HepG2 (cell line): ENCODE results near the gene SLC2A13. TPM values are rescaled to one million over a fixed set of nuclear protein-coding genes. Genes with fewer than 3 reads are reported as not detected.

ENCODE experiments used
- ATAC-seq: fragments of 200-7000 bp; cut with Tn5 transposase; 3 replicates; pipeline ENCODE4 v1.9.1; 2020; ENCODE audit warnings: mild to moderate bottlenecking, moderate library complexity
- BruUV-seq: library from RNA; stranded (reverse); fragments of 400-500 nt; replicated peaks from 2 replicates; lab custom pipeline; 2021; lab: Mats Ljungman, UMichigan
- CTCF ChIA-PET: fragments of 300-600 bp; formaldehyde crosslinking; extraction: SDS; loops from one replicate; lab custom pipeline; 2021; ENCODE audit warnings: low total read pairs, inconsistent platforms, low intra/inter-chr PET ratio; lab: Yijun Ruan, JAX
- POLR2A ChIA-PET: fragments of 350-600 bp; sonication (Branson Sonifier 250); formaldehyde crosslinking; loops from one replicate; lab custom pipeline; 2020; ENCODE audit warnings: antibody characterized with exemption, inconsistent platforms; lab: Yijun Ruan, JAX
- DNase-seq: peaks from one replicate; pipeline ENCODE4 v3.0.0-alpha.2; 2015; ENCODE audit warnings: low spot score
- FAIRE-seq: peaks from 3 replicates; lab custom pipeline; 2011; peaks lifted over from hg19 to GRCh38; lab: Jason Lieb, UNC
- H2AFZ ChIP-seq: one replicate; pipeline ENCODE4 v1.6.1; 2011; ENCODE audit warnings: low read length, inconsistent platforms
- H3K27ac ChIP-seq: fragments of 300-600 bp; 3 replicates; pipeline ENCODE4 v1.8.0; 2011; ENCODE audit warnings: mixed run types, mild to moderate bottlenecking, mixed read lengths, low read length, inconsistent platforms; ENCODE audit not compliant: insufficient read depth; ENCODE audit errors: extremely low read length
- H3K27me3 ChIP-seq, 2 experiments: fragments of 200-600 bp in 1 of 2; 2 replicates in 1 of 2; 3 replicates in 1 of 2; pipeline versions ENCODE4 v1.6.0 to v1.8.0; 2011; ENCODE audit warnings: low read length in 2 of 2, mild to moderate bottlenecking in 2 of 2, moderate library complexity in 2 of 2, inconsistent platforms in 1 of 2; ENCODE audit not compliant: insufficient read depth in 2 of 2, control insufficient read depth in 1 of 2
- H3K36me3 ChIP-seq, 2 experiments: fragments of 200-600 bp in 1 of 2; replicated peaks in 1 of 2; 2 replicates in 1 of 2; 3 replicates in 1 of 2; pipeline versions ENCODE4 v1.5.1 to v1.8.0; 2011; ENCODE audit warnings: low read length in 2 of 2, inconsistent platforms in 1 of 2; ENCODE audit not compliant: insufficient read depth in 2 of 2, control insufficient read depth in 1 of 2
- H3K4me1 ChIP-seq: 2 replicates; pipeline ENCODE4 v1.5.1; 2012; ENCODE audit warnings: low read length, inconsistent platforms; ENCODE audit not compliant: insufficient read depth
- H3K4me2 ChIP-seq: 2 replicates; pipeline ENCODE4 v1.6.0; 2011; ENCODE audit warnings: low read depth, low read length, inconsistent platforms
- H3K4me3 ChIP-seq, 3 experiments: fragments of 200-600 bp in 1 of 3; sonication (generic), shearing (Covaris generic) in 1 of 3; replicated peaks in 1 of 3; 2 replicates each; pipeline ENCODE4 v1.5.1; 2011 to 2016; ENCODE audit warnings: low read length in 3 of 3, inconsistent platforms in 2 of 3, low read depth in 2 of 3, mild to moderate bottlenecking in 2 of 3, control low read depth in 1 of 3, mixed read lengths in 1 of 3; ENCODE audit not compliant: insufficient read depth in 1 of 3
- H3K79me2 ChIP-seq: one replicate; pipeline ENCODE4 v1.6.1; 2011; ENCODE audit warnings: low read length, inconsistent platforms; ENCODE audit not compliant: insufficient read depth
- H3K9ac ChIP-seq: 2 replicates; pipeline ENCODE4 v1.6.0; 2011; ENCODE audit warnings: mild to moderate bottlenecking, low read depth, low read length, inconsistent platforms; ENCODE audit not compliant: insufficient read depth
- H3K9me3 ChIP-seq: 2 replicates; pipeline ENCODE4 v1.5.1; 2012; ENCODE audit warnings: mild to moderate bottlenecking, low read length
- H4K20me1 ChIP-seq: 2 replicates; pipeline ENCODE4 v1.6.0; 2011; ENCODE audit warnings: inconsistent platforms, mild to moderate bottlenecking, low read length, moderate library complexity; ENCODE audit not compliant: insufficient read depth
- ATF2 ChIP-seq: sonication (generic); formaldehyde crosslinking; IDR thresholded peaks from 2 replicates; pipeline ENCODE4 v1.4.0; 2020; ENCODE audit warnings: missing genetic modification reagents
- BCL6 ChIP-seq: IDR thresholded peaks from 2 replicates; pipeline ENCODE4 v1.6.1; 2016; ENCODE audit warnings: missing genetic modification reagents, missing compliant biosample characterization
- KIAA2018 ChIP-seq: sonication (generic); formaldehyde crosslinking; IDR thresholded peaks from 2 replicates; pipeline ENCODE4 v1.5.0; 2020; ENCODE audit warnings: mild to moderate bottlenecking, missing genetic modification reagents, borderline replicate concordance
- PHF21A ChIP-seq: sonication (generic); formaldehyde crosslinking; IDR thresholded peaks from 2 replicates; pipeline ENCODE4 v1.5.0; 2020; ENCODE audit warnings: mild to moderate bottlenecking, missing genetic modification reagents
- WGBS: methylation state at CpG from one replicate; pipeline ENCODE4 v1.1.6; 2017; ENCODE audit warnings: low lambda C conversion rate; 5-methylcytosine and 5-hydroxymethylcytosine counted together
- in situ Hi-C: cut with HindIII; loops from 2 replicates; pipeline ENCODE4 v1.10.0; 2017; ENCODE audit warnings: low pct_unique_long_range_greater_than_20kb; ENCODE audit not compliant: extremely low pct_ligation_motif_present
- intact Hi-C: fragments of 100-400 bp; cut with micrococcal nuclease; formaldehyde crosslinking; loops from one replicate; pipeline ENCODE4 v1.10.0; 2022; ENCODE audit not compliant: unreplicated experiment
- polyA plus RNA-seq, 8 experiments: library from polyadenylated mRNA; depleted of rRNA in 3 of 8; stranded (reverse) in 7 of 8; unstranded in 1 of 8; fragments of >200 nt; fragmentation: Illumina TruSeq in 4 of 8; extraction: Trizol in 4 of 8; gene quantifications; 2 replicates each; pipeline versions ENCODE4 v1.2.1 to v1.2.3, GENCODE V29; 2011 to 2016; ENCODE audit warnings: low read depth in 4 of 8, missing spikeins in 1 of 8, mixed read lengths in 1 of 8; ENCODE audit not compliant: insufficient read depth in 1 of 8
- total RNA-seq, 5 experiments: library from RNA; depleted of rRNA; stranded (reverse); fragments of >200 nt; fragmentation: Illumina TruSeq; extraction: Trizol; gene quantifications; 2 replicates each; pipeline ENCODE4 v1.2.3, GENCODE V29; 2016; ENCODE audit warnings: low read depth in 1 of 5

SLC2A13 gene
- total and polyA plus RNA-seq, 2 of the 13 experiments (the other 11 are each of a cell fraction or from before 2014, with no cell fraction given), result 5.5 to 6.0 TPM

DNA sequence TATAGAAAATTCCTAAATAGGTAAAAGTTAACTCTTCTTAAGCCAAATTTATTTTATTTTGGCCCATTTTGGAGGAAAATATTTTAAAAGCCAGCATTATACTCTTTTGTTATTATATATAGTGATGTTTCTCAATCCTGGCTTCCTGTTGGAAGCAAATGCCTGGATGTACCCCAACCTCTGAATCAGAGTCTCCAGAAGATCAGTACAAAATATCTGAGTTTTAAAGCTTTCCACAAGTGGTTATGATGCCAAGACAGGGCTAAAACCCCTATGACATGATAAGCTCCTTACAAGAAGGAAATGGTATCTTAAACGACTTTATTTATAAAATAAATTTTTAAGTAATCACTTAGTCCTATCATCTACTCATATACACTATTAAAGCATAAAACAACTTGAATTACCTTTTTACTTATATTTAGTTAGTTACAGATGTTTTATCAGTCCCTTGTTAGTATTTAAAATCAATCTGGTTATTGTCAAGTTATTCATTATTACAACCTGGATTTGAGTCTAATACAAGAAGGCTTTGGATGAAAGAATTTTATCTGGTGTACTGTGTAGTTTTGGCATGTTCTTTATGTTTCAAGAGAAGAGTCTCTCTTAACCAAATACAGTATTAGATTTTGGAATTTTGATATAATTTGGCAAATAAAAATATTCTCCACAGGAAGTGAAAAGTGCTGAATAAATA is 238.1 kb downstream of the SLC2A13 start:
- no peak overlapping the region for H2AFZ ChIP-seq
- H3K79me2 ChIP-seq, result no peaks in the 10 kb centered on the region
- H3K27me3 ChIP-seq, result no peaks in the 10 kb centered on the region
- H3K4me1 ChIP-seq, result no peaks in the 10 kb centered on the region
- H4K20me1 ChIP-seq, result no peaks in the 10 kb centered on the region
- intact Hi-C loops (no loop called here), in situ Hi-C loops (no loop called here)
- H3K27ac ChIP-seq, result no peak overlapping the region
- no peak for DNase-seq
- no peaks in the 10 kb centered on the region for H3K9me3 ChIP-seq
- no peaks in the 10 kb centered on the region for H3K36me3 ChIP-seq
- no peak overlapping the region for H3K9ac ChIP-seq
- no peak for FAIRE-seq
- CTCF ChIA-PET, result no interaction called here
- no peak overlapping the region for H3K4me2 ChIP-seq
- POLR2A ChIA-PET, result no interaction called here
- no peak for TF ChIP-seq ATF2 (CRISPR knock-in tag)
- no peak for TF ChIP-seq PHF21A (CRISPR knock-in tag)
- TF ChIP-seq KIAA2018 (CRISPR knock-in tag), result no peak
- TF ChIP-seq BCL6 (CRISPR knock-in tag), result no peak
- H3K4me3 ChIP-seq, result no peak overlapping the region
- ATAC-seq, result no peak
- no TSS peak for BruUV-seq
- 51% methylated on average over 1 of the region's 1 CpG for WGBS
